ENCODE measurements around the gene PVR. TPM values are rescaled to one million over a fixed set of nuclear protein-coding genes. Genes with fewer than 3 reads are reported as not detected.

Gene PVR
- total RNA-seq, 1 donor: 156 TPM

DNA sequence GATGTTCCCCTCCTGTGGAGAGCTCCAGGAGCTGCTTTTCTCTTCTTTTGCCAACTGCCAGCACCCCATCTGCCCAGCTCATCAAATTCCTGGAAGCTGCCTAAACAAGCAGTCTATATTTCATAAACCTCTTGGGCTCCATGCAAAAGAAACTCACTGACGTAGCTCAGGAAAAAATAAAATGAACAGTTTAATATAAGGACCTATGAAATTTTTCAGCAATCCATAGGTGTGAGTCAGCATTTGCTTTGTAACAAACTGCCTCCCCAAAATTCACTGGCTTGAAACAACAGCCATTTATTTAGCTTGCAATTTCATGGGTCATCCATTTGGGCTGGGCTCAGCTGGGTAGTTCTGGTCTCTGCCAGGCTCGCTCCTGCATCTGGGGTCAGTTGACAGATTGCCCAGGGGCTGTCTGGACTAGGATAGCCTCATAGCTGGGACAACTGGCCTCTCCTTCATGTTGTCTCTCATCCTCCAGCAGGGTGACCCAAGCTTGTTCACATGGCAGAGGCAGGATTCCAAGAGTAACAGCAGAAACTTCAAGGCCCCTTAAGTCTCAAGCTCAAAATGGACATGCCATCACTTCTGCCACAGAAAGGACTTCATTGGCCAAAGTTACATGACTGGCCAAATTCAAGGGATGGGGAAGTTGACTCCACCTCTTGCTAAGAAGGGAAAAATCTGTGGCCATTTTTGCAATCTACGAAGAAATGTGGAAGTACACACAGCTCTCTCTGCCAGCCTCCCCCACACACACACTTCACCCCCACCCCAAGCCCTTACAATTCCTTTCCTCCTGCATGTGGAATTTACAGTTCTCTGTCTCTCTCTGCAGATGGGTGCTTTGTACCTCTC is 7.9 kb upstream of the PVR start:
- no peak for DNase-seq (ENCODE audit: low read depth)
- H3K4me3 ChIP-seq (ENCODE audit: low read depth, low read length): no peak overlapping the region
- TF ChIP-seq CTCF (IDR thresholded peaks at IDR 0.05; ENCODE audit: insufficient read depth, low read depth, low read length): no peak

DNA sequence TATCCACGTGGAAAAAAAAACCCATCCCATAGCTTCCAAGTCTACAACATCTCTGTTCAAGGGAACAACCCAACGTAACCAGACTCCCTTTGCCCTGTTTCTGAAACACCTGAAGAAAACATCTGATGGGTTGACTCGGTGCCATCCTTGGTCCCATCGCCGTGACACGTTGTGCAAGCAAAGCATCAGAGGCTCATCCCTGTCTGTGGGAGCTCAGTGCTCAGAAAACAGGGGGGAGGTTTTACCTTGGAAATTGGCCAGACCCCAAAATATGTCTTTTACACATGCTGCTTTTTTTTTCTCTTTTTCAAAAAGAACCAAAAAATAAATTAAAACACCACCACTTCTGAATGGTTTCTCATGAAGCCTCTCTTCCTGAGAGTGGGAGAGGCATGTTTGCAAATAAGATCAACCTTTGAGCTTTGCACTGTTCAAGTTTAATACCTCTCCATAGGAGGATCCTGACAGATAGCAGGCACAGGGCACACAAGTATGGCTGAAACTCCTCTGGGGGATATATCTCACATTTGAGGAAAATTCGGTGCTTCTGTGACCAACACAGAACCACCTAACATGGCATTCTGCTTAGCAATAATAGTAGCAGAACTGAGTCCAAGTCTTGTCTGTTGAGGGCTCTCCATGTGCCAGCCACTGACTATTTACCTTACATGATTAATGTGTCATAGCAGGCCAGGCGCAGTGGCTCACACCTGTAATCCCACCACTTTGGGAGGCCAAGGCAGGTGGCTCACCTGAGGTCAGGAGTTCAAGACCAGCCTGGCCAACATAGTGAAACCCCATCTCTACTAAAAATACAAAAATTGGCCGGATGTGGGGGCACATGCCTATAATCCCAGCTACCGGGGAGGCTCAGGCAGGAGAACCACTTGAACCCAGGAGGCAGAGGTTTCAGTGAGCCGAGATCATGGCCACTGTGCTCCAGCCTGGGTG is 7.0 kb upstream of the PVR start:
- DNase-seq (ENCODE audit: low read depth): no peak
- TF ChIP-seq CTCF (IDR thresholded peaks at IDR 0.05; ENCODE audit: insufficient read depth, low read depth, low read length): no peak
- no peak overlapping the region for H3K4me3 ChIP-seq (ENCODE audit: low read depth, low read length)

- no peak for DNase-seq (ENCODE audit: low read depth)
- H3K4me3 ChIP-seq (ENCODE audit: low read depth, low read length): no peak overlapping the region
- TF ChIP-seq CTCF (IDR thresholded peaks at IDR 0.05; ENCODE audit: insufficient read depth, low read depth, low read length): no peak
Observed at GRCh38 chr19:44637390-44637764, 6.3 kb upstream of the PVR start.

DNA sequence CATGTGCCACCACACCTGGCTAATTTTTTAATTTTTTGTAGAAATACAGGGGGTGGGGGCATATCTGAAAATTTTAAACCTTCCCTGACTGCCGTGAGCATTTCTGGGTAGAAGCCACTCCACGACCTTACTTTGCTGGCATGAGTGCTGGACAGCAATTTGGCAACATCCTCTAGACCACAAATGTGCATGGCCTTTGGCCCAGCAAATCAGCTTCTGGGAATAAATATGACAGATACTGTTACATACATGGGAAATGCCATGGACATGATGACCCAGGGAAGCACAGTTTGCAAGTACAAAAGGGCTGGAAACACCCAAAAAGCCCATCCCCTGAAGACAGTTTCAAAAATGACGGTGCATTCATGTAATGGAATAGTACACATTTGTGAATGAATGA is 3.2 kb upstream of the PVR start:
- H3K4me3 ChIP-seq (ENCODE audit: low read depth, low read length): no peak overlapping the region
- TF ChIP-seq CTCF (IDR thresholded peaks at IDR 0.05; ENCODE audit: insufficient read depth, low read depth, low read length): no peak
- DNase-seq (ENCODE audit: low read depth): peak; percentile 64

GRCh38 chr19:44641501-44642265 is 2.0 kb upstream of the PVR start:
- no peak overlapping the region for H3K4me3 ChIP-seq (ENCODE audit: low read depth, low read length)
- no peak for TF ChIP-seq CTCF (IDR thresholded peaks at IDR 0.05; ENCODE audit: insufficient read depth, low read depth, low read length)
- DNase-seq (ENCODE audit: low read depth): no peak

GRCh38 chr19:44642377-44642776 is 1.3 kb upstream of the PVR start:
- DNase-seq (ENCODE audit: low read depth): no peak
- no peak overlapping the region for H3K4me3 ChIP-seq (ENCODE audit: low read depth, low read length)
- no peak for TF ChIP-seq CTCF (IDR thresholded peaks at IDR 0.05; ENCODE audit: insufficient read depth, low read depth, low read length)

Measured in fibroblast of villous mesenchyme (primary cell).